Ovary (tissue), 9 donors: ENCODE data around the gene CCDC88A. TPM values are rescaled to one million over a fixed set of nuclear protein-coding genes. Genes with fewer than 3 reads are reported as not detected.
"Not testable (repeated sequence)": the region's sequence is repeated elsewhere in the genome, so short reads cannot be mapped to it uniquely, and the experiment has no call there.

Source experiments
- DNase-seq, 5 donors: peaks; one replicate each; pipeline ENCODE4 v3.0.0-alpha.2; 2019 to 2020
- H3K27ac ChIP-seq, 2 donors: fragments of 200-600 bp; one replicate each; pipeline versions ENCODE4 v1.5.1 to v1.8.0; 2019 to 2022
- H3K27me3 ChIP-seq: fragments of 200-600 bp; one replicate; pipeline ENCODE4 v1.8.0; 2022
- H3K36me3 ChIP-seq: fragments of 200-600 bp; sonication (generic); one replicate; pipeline ENCODE4 v1.5.1; 2019
- H3K4me1 ChIP-seq: one replicate; pipeline ENCODE4 v1.8.1; 2013; ENCODE audit warnings: mild to moderate bottlenecking, moderate library complexity; ENCODE audit not compliant: insufficient read depth
- H3K4me3 ChIP-seq: fragments of 200-600 bp; sonication (generic); one replicate; pipeline ENCODE4 v1.5.1; 2017
- H3K9me3 ChIP-seq, 2 donors: fragments of 200-600 bp in 1 of 2; sonication (generic) in 1 of 2; one replicate each; pipeline versions ENCODE4 v1.5.1 to v1.8.1; 2013 to 2019; ENCODE audit warnings: mild to moderate bottlenecking in 1 of 2, moderate library complexity in 1 of 2
- EP300 ChIP-seq: sonication (generic); formaldehyde crosslinking; IDR thresholded peaks from one replicate; pipeline ENCODE4 v1.6.1; 2017; ENCODE audit warnings: antibody characterized with exemption
- POLR2A ChIP-seq: fragments of 450-650 bp; IDR thresholded peaks from one replicate; pipeline ENCODE4 v1.6.1; 2017; ENCODE audit warnings: antibody characterized with exemption, mild to moderate bottlenecking, moderate library complexity
- WGBS, 3 donors: extraction: QIAGEN DNeasy Blood & Tissue Kit in 1 of 3; methylation state at CpG; one replicate each; pipeline versions ENCODE4 v1.1.5 to v1.1.7; 2013 to 2017; 5-methylcytosine and 5-hydroxymethylcytosine counted together
- intact Hi-C, 4 donors: fragments of 100-400 bp; cut with DNase I; formaldehyde crosslinking; loops; one replicate each; pipeline versions ENCODE4 v1.11.0 to v1.15.1; 2022 to 2023
- polyA plus RNA-seq, 2 donors: library from polyadenylated mRNA; stranded (reverse); fragments of 200-250 nt in 1 of 2; fragments of 350-450 nt in 1 of 2; fragmentation: Illumina TruSeq in 1 of 2; extraction: RNeasy Lipid Tissue Mini Kit (QIAGEN cat#74804) in 1 of 2; gene quantifications; one replicate each; pipeline ENCODE4 v1.2.3, GENCODE V29; 2013 to 2014
- total RNA-seq, 7 donors: library from RNA; depleted of rRNA in 2 of 7; stranded (reverse); fragments of >200 nt in 2 of 7; fragmentation: NEBNext Ultra II Directional in 3 of 7; extraction: Animal tissue kit (Norgen Biotek cat#: 25700) in 3 of 7; gene quantifications; one replicate each; pipeline versions ENCODE4 v1.1.0 to v1.2.4, GENCODE V29; 2016 to 2023
- TF ChIP-seq, protein P1 (sequence below), 3 donors: fragments of 450-650 bp in 2 of 3; fragments of 200-600 bp in 1 of 3; IDR thresholded peaks; one replicate each; pipeline versions ENCODE4 v1.5.1 to v1.8.0; 2016 to 2022; ENCODE audit warnings: antibody characterized with exemption in 3 of 3, mild to moderate bottlenecking in 1 of 3
- donor health status: DM: no; HTN: no; CAD: no; lungs with moderate emphysema.
- donor health status: DM: no; HTN: no; CAD: no.
- donor health status: Bipolar disorder and iron deficiency.
- donor health status: DM: yes; HTN: yes; CAD: no.
- donor health status: DM: no; HTN: no; CAD: no.
- donor health status: DM: yes; HTN: yes; CAD: no.

The CCDC88A gene
- total and polyA plus RNA-seq, 9 donors: 9.6 to 64.4 (median 30.6) TPM

DNA sequence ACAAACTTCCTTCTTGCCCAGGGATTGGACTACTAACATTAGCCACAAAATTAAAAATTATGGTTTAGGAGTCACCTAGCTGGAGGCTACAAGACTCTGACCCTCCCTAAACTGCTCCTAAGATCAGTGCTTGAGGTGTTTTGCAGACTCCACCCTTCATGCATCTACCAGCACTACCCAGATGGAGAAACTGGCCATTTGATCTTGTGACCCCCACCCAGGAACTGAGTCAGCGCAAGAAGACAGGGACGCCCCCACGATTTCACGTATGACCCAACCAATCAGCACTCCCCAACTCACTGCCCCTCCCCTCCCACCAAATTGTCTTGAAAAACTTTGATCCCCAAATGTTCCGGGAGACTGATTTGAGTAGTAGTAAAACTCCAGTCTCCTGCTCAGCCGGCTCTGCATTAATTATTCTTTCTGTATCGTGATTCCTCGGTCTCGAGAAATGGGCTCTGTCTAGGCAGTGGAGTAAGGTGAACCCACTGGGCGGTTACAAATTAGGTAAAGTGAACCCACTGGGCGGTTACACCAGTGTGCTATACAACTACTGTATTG, 40.1 kb upstream of the CCDC88A start:
- H3K36me3 ChIP-seq: no peaks in the 10 kb centered on the region
- intact Hi-C loops: no loop called here
- H3K4me1 ChIP-seq: no peaks in the 10 kb centered on the region
- H3K9me3 ChIP-seq: no peaks in the 10 kb centered on the region
- whole genome bisulfite sequencing, 3 donors: 83 to 87% (median 86%) methylated on average over 11 of the region's 11 CpGs
- no peak overlapping the region for H3K4me3 ChIP-seq
- no peaks in the 10 kb centered on the region for H3K27me3 ChIP-seq
- no peak for DNase-seq
- H3K27ac ChIP-seq: no peak overlapping the region
- TF ChIP-seq, protein P1, sequence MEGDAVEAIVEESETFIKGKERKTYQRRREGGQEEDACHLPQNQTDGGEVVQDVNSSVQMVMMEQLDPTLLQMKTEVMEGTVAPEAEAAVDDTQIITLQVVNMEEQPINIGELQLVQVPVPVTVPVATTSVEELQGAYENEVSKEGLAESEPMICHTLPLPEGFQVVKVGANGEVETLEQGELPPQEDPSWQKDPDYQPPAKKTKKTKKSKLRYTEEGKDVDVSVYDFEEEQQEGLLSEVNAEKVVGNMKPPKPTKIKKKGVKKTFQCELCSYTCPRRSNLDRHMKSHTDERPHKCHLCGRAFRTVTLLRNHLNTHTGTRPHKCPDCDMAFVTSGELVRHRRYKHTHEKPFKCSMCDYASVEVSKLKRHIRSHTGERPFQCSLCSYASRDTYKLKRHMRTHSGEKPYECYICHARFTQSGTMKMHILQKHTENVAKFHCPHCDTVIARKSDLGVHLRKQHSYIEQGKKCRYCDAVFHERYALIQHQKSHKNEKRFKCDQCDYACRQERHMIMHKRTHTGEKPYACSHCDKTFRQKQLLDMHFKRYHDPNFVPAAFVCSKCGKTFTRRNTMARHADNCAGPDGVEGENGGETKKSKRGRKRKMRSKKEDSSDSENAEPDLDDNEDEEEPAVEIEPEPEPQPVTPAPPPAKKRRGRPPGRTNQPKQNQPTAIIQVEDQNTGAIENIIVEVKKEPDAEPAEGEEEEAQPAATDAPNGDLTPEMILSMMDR (IDR thresholded peaks at IDR 0.05): no peak

DNA sequence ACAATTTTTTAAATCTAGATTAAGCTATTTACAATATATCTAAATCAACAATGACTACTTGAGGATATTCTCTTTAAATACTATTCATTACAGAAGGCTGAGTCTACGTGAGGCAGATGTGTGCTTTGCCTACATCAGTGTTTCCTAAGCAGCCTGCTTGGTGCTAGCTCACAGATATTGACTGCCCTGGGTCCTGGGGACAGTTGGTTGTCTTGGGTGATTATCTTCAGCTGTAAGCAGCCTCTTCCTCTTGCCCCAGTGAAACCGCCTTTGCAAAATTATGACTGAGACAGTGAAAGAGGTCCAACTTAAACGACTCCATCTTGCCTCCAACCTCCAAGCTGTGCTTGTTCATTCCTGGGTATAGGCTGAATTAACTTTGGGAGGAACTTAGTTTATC, 39.6 kb upstream of the CCDC88A start:
- no peak overlapping the region for H3K4me3 ChIP-seq
- H3K9me3 ChIP-seq: no peaks in the 10 kb centered on the region
- TF ChIP-seq POLR2A (no peak), EP300 (no peak)
- WGBS, 3 donors: 80 to 81% (median 80%) methylated on average over 3 of the region's 3 CpGs
- no peaks in the 10 kb centered on the region for H3K27me3 ChIP-seq
- no peak for DNase-seq
- no peaks in the 10 kb centered on the region for H3K36me3 ChIP-seq
- H3K4me1 ChIP-seq: no peaks in the 10 kb centered on the region
- no peak overlapping the region for H3K27ac ChIP-seq
- intact Hi-C loops: no loop called here

DNA sequence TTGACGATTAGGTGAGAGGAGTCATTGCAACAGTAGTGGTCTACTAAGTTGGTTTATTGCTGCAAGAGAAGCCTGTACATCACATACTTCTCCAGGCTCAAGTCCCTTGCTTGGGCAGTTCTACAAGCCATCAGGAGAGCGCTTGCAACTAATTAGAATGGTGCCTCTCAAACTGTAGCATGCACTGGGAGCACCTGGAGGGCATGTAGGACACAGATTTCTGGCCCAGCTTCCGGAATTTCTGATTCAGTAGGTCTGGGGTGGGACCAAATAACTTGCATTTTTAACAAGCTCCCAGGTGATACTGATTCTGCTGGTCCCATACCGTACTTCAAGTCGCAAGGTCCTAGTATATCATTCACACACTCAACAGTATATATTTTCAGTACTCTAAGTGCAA, 34.5 kb upstream of the CCDC88A start:
- Histone ChIP-seq H3K27me3 (no peaks in the 10 kb centered on the region), H3K36me3 (no peaks in the 10 kb centered on the region), H3K27ac (no peak overlapping the region), H3K9me3 (no peaks in the 10 kb centered on the region), H3K4me3 (no peak overlapping the region), H3K4me1 (no peaks in the 10 kb centered on the region)
- DNase-seq: no peak
- 88 to 93% (median 90%) methylated on average over 5 of the region's 5 CpGs for WGBS, 3 donors
- intact Hi-C loops: no loop called here
- TF ChIP-seq POLR2A (no peak), EP300 (no peak)
- TF ChIP-seq, protein P1 (IDR thresholded peaks at IDR 0.05): no peak

GRCh38 chr2:55452879-55453278, 33.2 kb upstream of the CCDC88A start:
- Histone ChIP-seq H3K27me3 (no peaks in the 10 kb centered on the region), H3K27ac (no peak overlapping the region), H3K9me3 (no peaks in the 10 kb centered on the region), H3K4me3 (no peak overlapping the region), H3K36me3 (no peaks in the 10 kb centered on the region), H3K4me1 (no peaks in the 10 kb centered on the region)
- DNase-seq: no peak
- TF ChIP-seq EP300 (no peak), POLR2A (no peak)
- TF ChIP-seq, protein P1 (IDR thresholded peaks at IDR 0.05): no peak
- intact Hi-C loops: no loop called here
- 73 to 80% (median 75%) methylated on average over 2 of the region's 2 CpGs for WGBS, 3 donors

- no peak overlapping the region for H3K4me3 ChIP-seq
- no peaks in the 10 kb centered on the region for H3K36me3 ChIP-seq
- no peaks in the 10 kb centered on the region for H3K27me3 ChIP-seq
- no peaks in the 10 kb centered on the region for H3K9me3 ChIP-seq
- no peaks in the 10 kb centered on the region for H3K4me1 ChIP-seq
- 53 to 62% (median 53%) methylated on average over 2 of the region's 2 CpGs for WGBS, 3 donors
- no peak for DNase-seq
- TF ChIP-seq, protein P1 (IDR thresholded peaks at IDR 0.05): no peak
- TF ChIP-seq POLR2A (no peak), EP300 (no peak)
- intact Hi-C loops: no loop called here
- no peak overlapping the region for H3K27ac ChIP-seq
Observed at GRCh38 chr2:55451699-55452098, 32.0 kb upstream of the CCDC88A start.

DNA sequence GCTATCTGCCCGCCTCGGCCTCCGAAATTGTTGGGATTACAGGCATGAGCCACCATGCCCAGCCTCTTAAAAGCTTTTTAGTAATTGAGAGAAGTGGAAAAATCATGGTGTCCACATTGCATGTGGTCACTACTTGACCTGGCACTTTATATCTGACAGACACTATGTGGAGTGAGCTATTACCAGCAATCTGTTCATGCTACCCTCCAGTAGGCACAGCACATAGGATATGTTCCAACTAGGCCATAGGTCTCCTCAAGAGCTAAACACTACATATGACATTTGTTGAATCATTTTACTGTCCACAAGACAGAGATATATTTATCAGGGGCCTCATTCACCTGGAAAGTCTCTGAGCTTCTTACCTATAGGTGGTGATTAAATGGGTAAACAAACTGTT, 30.4 kb upstream of the CCDC88A start:
- DNase-seq, H3K4me3 ChIP-seq, intact Hi-C loops, H3K4me1 ChIP-seq, H3K36me3 ChIP-seq, H3K9me3 ChIP-seq, H3K27me3 ChIP-seq, H3K27ac ChIP-seq: not testable (repeated sequence)
- 92 to 96% (median 96%) methylated on average over 3 of the region's 3 CpGs for WGBS, 3 donors

DNA sequence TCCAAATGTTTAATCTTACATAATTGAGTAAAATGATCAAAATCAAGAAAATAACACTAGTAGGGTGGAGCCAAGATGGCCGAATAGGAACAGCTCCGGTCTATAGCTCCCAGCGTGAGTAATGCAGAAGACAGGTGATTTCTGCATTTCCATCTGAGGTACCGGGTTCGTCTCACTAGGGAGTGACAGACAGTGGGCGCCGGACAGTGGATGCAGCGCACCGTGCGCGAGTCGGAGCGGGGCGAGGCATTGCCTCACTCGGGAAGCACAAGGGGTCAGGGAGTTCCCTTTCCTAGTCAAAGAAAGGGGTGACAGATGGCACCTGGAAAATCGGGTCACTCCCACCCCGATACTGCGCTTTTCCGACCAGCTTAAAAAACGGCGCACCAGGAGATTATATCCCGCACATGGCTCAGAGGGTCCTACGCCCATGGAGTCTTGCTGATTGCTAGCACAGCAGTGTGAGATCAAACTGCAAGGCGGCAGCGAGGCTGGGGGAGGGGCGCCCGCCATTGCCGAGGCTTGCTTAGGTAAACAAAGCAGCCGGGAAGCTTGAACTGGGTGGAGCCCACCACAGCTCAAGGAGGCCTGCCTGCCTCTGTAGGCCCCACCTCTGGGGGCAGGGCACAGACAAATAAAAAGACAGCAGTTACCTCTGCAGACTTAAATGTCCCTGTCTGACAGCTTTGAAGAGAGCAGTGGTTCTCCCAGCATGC, 22.5 kb upstream of the CCDC88A start:
- DNase-seq, H3K36me3 ChIP-seq, H3K4me1 ChIP-seq, intact Hi-C loops, H3K27ac ChIP-seq, H3K4me3 ChIP-seq, H3K27me3 ChIP-seq, H3K9me3 ChIP-seq: not testable (repeated sequence)
- 90 to 93% (median 90%) methylated on average over 27 to 29 of the region's 29 CpGs for WGBS, 3 donors
